ENCODE results near the gene FBH1.

- no peak for TF ChIP-seq POLR2A (IDR thresholded peaks at IDR 0.05; ENCODE audit: low read length)
- TF ChIP-seq GATA1 (IDR thresholded peaks at IDR 0.05; ENCODE audit: low read depth, low read length): no peak
These were observed 2.0 kb downstream of the FBH1 start for GRCh38 chr10:5892007-5892406.

Measured in erythroblast (primary cell).